HuH-7 (cell line): ENCODE results near the gene ETS2.

Experiments
- DNase-seq: peaks from one replicate; pipeline ENCODE4 v3.0.0; 2011; ENCODE audit warnings: low spot score

Gene ETS2

DNA sequence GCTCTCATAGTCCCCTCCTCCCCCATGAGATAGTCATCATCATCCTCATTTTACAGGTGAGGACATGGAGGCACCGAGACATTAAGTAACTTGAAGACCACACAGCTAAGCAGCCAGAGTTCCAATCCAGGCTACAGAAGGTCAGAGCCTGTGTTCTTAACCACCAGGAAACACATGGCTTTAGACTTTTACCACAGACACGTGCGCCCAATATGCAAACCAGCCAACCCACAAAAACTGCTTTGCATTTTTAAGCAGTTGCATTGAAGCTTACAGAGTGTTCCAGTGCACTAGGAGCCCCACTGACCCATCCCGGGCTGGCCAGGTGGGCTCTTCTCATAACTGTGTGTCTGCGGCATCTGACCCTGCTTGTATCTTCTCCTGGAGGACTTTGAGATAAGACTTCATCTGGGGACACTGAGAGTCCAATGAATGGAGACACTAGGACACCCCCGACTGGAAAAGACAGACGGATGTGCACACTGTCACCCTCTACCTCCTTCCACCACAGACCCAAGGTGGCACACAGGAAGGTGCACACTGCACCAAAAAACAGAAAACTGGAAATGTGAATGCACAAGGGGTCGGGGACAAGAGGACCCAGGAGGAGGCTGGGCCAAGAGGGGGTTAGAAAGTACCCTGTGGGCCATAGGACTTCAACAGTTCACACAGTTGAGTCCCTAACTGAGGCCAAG lies 56.4 kb downstream of the ETS2 start:
- no peak for DNase-seq

DNA sequence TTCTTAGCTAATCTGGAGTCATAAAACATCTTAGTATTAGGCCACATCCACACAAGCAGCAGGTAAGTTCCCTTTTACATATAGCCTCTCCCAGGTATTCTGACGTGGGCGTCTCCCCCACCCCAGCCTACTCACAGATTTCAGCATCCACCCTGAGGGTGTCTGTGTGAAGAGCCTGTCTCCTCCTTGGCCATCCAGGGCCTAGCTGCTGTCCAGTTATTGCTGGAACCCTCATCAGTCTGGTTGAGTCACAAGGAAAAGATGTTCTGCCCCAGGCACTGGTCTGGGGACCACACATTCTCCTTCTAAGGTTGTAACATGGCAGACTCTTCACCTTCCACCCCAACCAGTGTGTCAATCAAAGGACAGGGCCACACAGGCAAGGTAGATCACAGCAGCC lies 57.6 kb downstream of the ETS2 start:
- DNase-seq, result no peak

- DNase-seq, result no peak
Observed at GRCh38 chr21:38863843-38864363, 58.2 kb downstream of the ETS2 start.

GRCh38 chr21:38864964-38865363 lies 59.2 kb downstream of the ETS2 start:
- no peak for DNase-seq

DNA sequence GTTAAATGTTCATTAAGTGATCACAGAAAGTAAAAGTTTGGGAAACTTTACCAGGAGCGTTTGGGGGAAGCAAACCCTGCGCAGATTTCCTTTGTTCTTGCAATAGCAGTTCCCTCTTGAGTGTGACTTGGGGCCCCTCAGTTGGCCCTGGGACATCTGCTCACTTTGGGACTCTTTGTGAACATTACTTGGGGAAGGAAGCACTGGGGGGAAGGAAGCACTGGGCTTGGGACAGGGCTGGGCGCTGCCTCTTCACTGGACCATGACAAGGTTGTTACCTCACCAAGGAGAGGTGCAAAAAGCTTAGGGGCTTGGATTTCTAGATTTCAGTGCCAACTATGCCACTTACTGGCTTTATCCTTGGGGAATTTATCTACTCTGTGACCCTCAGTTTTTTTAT lies 63.5 kb downstream of the ETS2 start:
- DNase-seq, result no peak

GRCh38 chr21:38869946-38870345 lies 64.2 kb downstream of the ETS2 start:
- DNase-seq, result no peak
